GM12878 (cell line): ENCODE results near the gene HAVCR1. TPM values are rescaled to one million over a fixed set of nuclear protein-coding genes. Genes with fewer than 3 reads are reported as not detected.

Source experiments
- ATAC-seq: fragments of 200-7000 bp; cut with Tn5 transposase; 3 replicates; pipeline ENCODE4 v1.9.1; 2020; ENCODE audit warnings: mild to moderate bottlenecking, moderate library complexity
- BruUV-seq: library from RNA; stranded (reverse); fragments of 400-500 nt; replicated peaks from 2 replicates; lab custom pipeline; 2021; lab: Mats Ljungman, UMichigan
- CTCF ChIA-PET: fragments of 300-600 bp; sonication (Branson Sonifier 250); formaldehyde crosslinking; extraction: SDS; loops from one replicate; lab custom pipeline; 2021; ENCODE audit warnings: inconsistent platforms; lab: Yijun Ruan, JAX
- POLR2A ChIA-PET: fragments of 350-600 bp; formaldehyde crosslinking; extraction: SDS; loops from one replicate; lab custom pipeline; 2021; ENCODE audit warnings: inconsistent platforms; lab: Charles Lee
- RAD21 ChIA-PET: fragments of 300-600 bp; sonication (Branson Sonifier 250); formaldehyde crosslinking; loops from one replicate; lab custom pipeline; 2023; ENCODE audit warnings: antibody characterized with exemption; ENCODE audit not compliant: unreplicated experiment; lab: Charles Lee
- SMC1A ChIA-PET: fragments of 300-600 bp; sonication (Branson Sonifier 250); formaldehyde crosslinking; loops from one replicate; lab custom pipeline; 2023; ENCODE audit not compliant: unreplicated experiment, uncharacterized antibody; lab: Charles Lee
- DNase-seq: peaks from one replicate; pipeline ENCODE4 v3.0.0-alpha.2; 2011; ENCODE audit warnings: low read depth, low spot score
- FAIRE-seq: peaks from 3 replicates; lab custom pipeline; 2011; peaks lifted over from hg19 to GRCh38; lab: Jason Lieb, UNC
- H2AFZ ChIP-seq: 2 replicates; pipeline ENCODE4 v1.6.0; 2011; ENCODE audit warnings: low read depth, low read length, control low read depth; ENCODE audit not compliant: control insufficient read depth
- H3K27ac ChIP-seq: 2 replicates; pipeline ENCODE4 v1.5.1; 2011; ENCODE audit warnings: control low read depth; ENCODE audit not compliant: control insufficient read depth, insufficient read depth
- H3K27me3 ChIP-seq, 2 experiments: replicated peaks in 1 of 2; 2 replicates each; pipeline versions ENCODE4 v1.6.0 to v1.6.1; 2011; ENCODE audit warnings: low read length in 1 of 2; ENCODE audit not compliant: control insufficient read depth in 2 of 2, insufficient read depth in 2 of 2
- H3K36me3 ChIP-seq, 2 experiments: 2 replicates each; pipeline ENCODE4 v1.5.1; 2011; ENCODE audit warnings: low read length in 1 of 2; ENCODE audit not compliant: control insufficient read depth in 2 of 2, insufficient read depth in 2 of 2
- H3K4me1 ChIP-seq: 2 replicates; pipeline ENCODE4 v1.6.1; 2011; ENCODE audit warnings: mild to moderate bottlenecking, low read length, moderate library complexity, mixed read lengths; ENCODE audit not compliant: control insufficient read depth, insufficient read depth
- H3K4me2 ChIP-seq: 2 replicates; pipeline ENCODE4 v1.6.0; 2011; ENCODE audit warnings: control low read depth; ENCODE audit not compliant: control insufficient read depth, insufficient read depth
- H3K4me3 ChIP-seq: fragments of 200-600 bp; sonication (generic); 2 replicates; pipeline ENCODE4 v1.5.1; 2016
- H3K79me2 ChIP-seq: 2 replicates; pipeline ENCODE4 v1.6.0; 2011; ENCODE audit warnings: low read length; ENCODE audit not compliant: control insufficient read depth, insufficient read depth
- H3K9ac ChIP-seq: 2 replicates; pipeline ENCODE4 v1.8.0; 2011; ENCODE audit warnings: low read length, control low read depth, mixed read lengths; ENCODE audit not compliant: control insufficient read depth, insufficient read depth
- H3K9me3 ChIP-seq: replicated peaks from 3 replicates; pipeline ENCODE4 v1.5.1; 2011; ENCODE audit warnings: mild to moderate bottlenecking, low read length; ENCODE audit not compliant: control insufficient read depth, insufficient read depth
- H4K20me1 ChIP-seq: 2 replicates; pipeline ENCODE4 v1.6.0; 2011; ENCODE audit not compliant: control insufficient read depth, insufficient read depth
- ATF7 ChIP-seq: fragments of 450-650 bp; IDR thresholded peaks from 2 replicates; pipeline ENCODE4 v1.6.1; 2016; ENCODE audit warnings: low read depth, mild to moderate bottlenecking
- CHD4 ChIP-seq: fragments of 200-600 bp; sonication (generic); IDR thresholded peaks from 2 replicates; pipeline ENCODE4 v1.6.1; 2016; ENCODE audit warnings: mild to moderate bottlenecking
- E2F8 ChIP-seq: fragments of 450-650 bp; IDR thresholded peaks from 2 replicates; pipeline ENCODE4 v1.6.1; 2018; ENCODE audit warnings: mild to moderate bottlenecking, low read depth, moderate library complexity; ENCODE audit not compliant: partially characterized antibody
- ESRRA ChIP-seq: IDR thresholded peaks from 2 replicates; pipeline ENCODE4 v1.6.1; 2012; ENCODE audit warnings: mild to moderate bottlenecking, low read length, improper control_type of control experiment
- FOXM1 ChIP-seq: IDR thresholded peaks from 2 replicates; pipeline ENCODE4 v1.6.1; 2012; ENCODE audit warnings: low read depth, mild to moderate bottlenecking, inconsistent platforms, low read length, moderate library complexity
- KDM1A ChIP-seq: fragments of 200-600 bp; sonication (generic); IDR thresholded peaks from 2 replicates; pipeline ENCODE4 v1.6.1; 2016; ENCODE audit warnings: borderline replicate concordance
- PAX8 ChIP-seq: fragments of 450-650 bp; IDR thresholded peaks from 2 replicates; pipeline ENCODE4 v1.6.1; 2017; ENCODE audit warnings: mild to moderate bottlenecking, moderate library complexity
- SMARCA5 ChIP-seq: fragments of 450-650 bp; IDR thresholded peaks from 2 replicates; pipeline ENCODE4 v1.6.1; 2017; ENCODE audit warnings: mild to moderate bottlenecking
- WRNIP1 ChIP-seq: IDR thresholded peaks from 2 replicates; pipeline ENCODE4 v1.6.1; 2011; ENCODE audit warnings: low read depth, low read length, improper control_type of control experiment, borderline replicate concordance
- ZBTB40 ChIP-seq: fragments of 450-650 bp; IDR thresholded peaks from 2 replicates; pipeline ENCODE4 v1.6.1; 2016; ENCODE audit warnings: mild to moderate bottlenecking, moderate library complexity, borderline replicate concordance
- WGBS: methylation state at CpG from one replicate; pipeline ENCODE4 v1.1.6; 2016; ENCODE audit warnings: low lambda C conversion rate; ENCODE audit not compliant: insufficient replicate concordance, insufficient coverage; ENCODE audit errors: missing lambda C conversion rate; 5-methylcytosine and 5-hydroxymethylcytosine counted together
- in situ Hi-C: fragments of 300-500 bp; cut with MboI; formaldehyde crosslinking; loops from 9 replicates; pipeline ENCODE4 v1.14.3; 2018; ENCODE audit warnings: mixed read lengths
- intact Hi-C: fragments of 100-400 bp; cut with micrococcal nuclease; formaldehyde crosslinking; loops from one replicate; pipeline ENCODE4 v1.14.2; 2022; ENCODE audit not compliant: unreplicated experiment
- polyA plus RNA-seq, 11 experiments: library from polyadenylated mRNA; depleted of rRNA in 4 of 11; unstranded in 6 of 11; stranded (reverse) in 5 of 11; fragments of >200 nt; fragmentation: Nextera tagmentation in 4 of 11; fragmentation: Illumina TruSeq in 1 of 11; extraction: Ambion mirVana in 4 of 11; extraction: Trizol in 1 of 11; gene quantifications; 1 replicate in 1 of 11; 2 replicates in 10 of 11; pipeline versions ENCODE4 v1.2.1 to v1.2.3, GENCODE V29; 2011 to 2016; ENCODE audit warnings: inconsistent platforms in 2 of 11, missing spikeins in 2 of 11, low read depth in 1 of 11
- total RNA-seq, 4 experiments: library from RNA; depleted of rRNA in 3 of 4; stranded (reverse); fragments of >200 nt in 3 of 4; fragmentation: Illumina TruSeq in 1 of 4; extraction: Trizol in 1 of 4; gene quantifications; 2 replicates each; pipeline versions ENCODE4 v1.2.1 to v1.2.3, GENCODE V29; 2013 to 2021

Gene HAVCR1
- total and polyA plus RNA-seq, 10 of the 15 experiments (the other 5 are each of a cell fraction or from before 2014, with no cell fraction given), result 0.08 to 0.45 TPM; not detected in 8

- Histone ChIP-seq H3K9ac (no peak overlapping the region), H3K27ac (no peak overlapping the region), H3K9me3 (no peaks in the 10 kb centered on the region), H3K36me3 (no peaks in the 10 kb centered on the region), H3K27me3 (no peaks in the 10 kb centered on the region; a peak in 1 of 4 replicates), H2AFZ (no peak overlapping the region), H3K4me3 (no peak overlapping the region), H3K4me2 (no peak overlapping the region), H3K4me1 (no peaks in the 10 kb centered on the region), H3K79me2 (no peaks in the 10 kb centered on the region), H4K20me1 (no peaks in the 10 kb centered on the region)
- FAIRE-seq (no peak), DNase-seq (no peak), ATAC-seq (no peak)
- ChIA-PET SMC1A (interaction anchor here (1.2 kb wide), 1 partner anchor 24 kb away, joined by 5 read pairs; no protein-coding TSS in a partner anchor), CTCF (no interaction called here), POLR2A (no interaction called here), RAD21 (no interaction called here)
- BruUV-seq, result no TSS peak
- in situ Hi-C loops, result no loop called here
- WGBS, result 0% methylated on average over 1 of the region's 1 CpG
- intact Hi-C loops, result no loop called here
- TF ChIP-seq PAX8 (no peak), WRNIP1 (no peak), FOXM1 (no peak), ATF7 (no peak)
These were observed 9.3 kb downstream of the HAVCR1 start for GRCh38 chr5:157049605-157050004.

GRCh38 chr5:157047898-157048297 lies 11.0 kb downstream of the HAVCR1 start:
- no TSS peak for BruUV-seq
- no peak overlapping the region for H3K9ac ChIP-seq
- RAD21 ChIA-PET, result no interaction called here
- H3K36me3 ChIP-seq, result no peaks in the 10 kb centered on the region
- no peak overlapping the region for H3K4me3 ChIP-seq
- in situ Hi-C loops, result no loop called here
- TF ChIP-seq KDM1A, result no peak
- TF ChIP-seq ESRRA, result no peak
- TF ChIP-seq SMARCA5, result no peak
- no peak for TF ChIP-seq E2F8
- no peak for TF ChIP-seq ZBTB40
- TF ChIP-seq CHD4, result no peak
- TF ChIP-seq, all 136 proteins: peak for 0
- no peaks in the 10 kb centered on the region for H3K79me2 ChIP-seq
- H3K4me2 ChIP-seq, result no peak overlapping the region
- ChIA-PET POLR2A (no interaction called here), CTCF (no interaction called here), SMC1A (interaction anchor here (0.6 to 1.4 kb wide), 2 partner anchors 10 to 45 kb away, joined by 3 to 4 read pairs; no protein-coding TSS in a partner anchor)
- WGBS, result 25% methylated on average over 5 of the region's 5 CpGs
- FAIRE-seq (no peak), DNase-seq (no peak), ATAC-seq (peak; percentile 56)
- H3K9me3 ChIP-seq, result no peaks in the 10 kb centered on the region
- no peaks in the 10 kb centered on the region for H4K20me1 ChIP-seq
- no peak overlapping the region for H3K27ac ChIP-seq
- intact Hi-C loops, result no loop called here
- H3K27me3 ChIP-seq, result no peaks in the 10 kb centered on the region; a peak in 1 of 4 replicates
- no peak overlapping the region for H2AFZ ChIP-seq
- no peaks in the 10 kb centered on the region for H3K4me1 ChIP-seq
